Vagina (tissue), 2 donors: Measurements from ENCODE around the gene RUBCN. TPM values are rescaled to one million over a fixed set of nuclear protein-coding genes. Genes with fewer than 3 reads are reported as not detected.
"Not testable (repeated sequence)": the region's sequence is repeated elsewhere in the genome, so short reads cannot be mapped to it uniquely, and the experiment has no call there.

Experiments
- DNase-seq, 2 donors: peaks; one replicate each; pipeline ENCODE4 v3.0.0-alpha.2; 2017; ENCODE audit errors: extremely low spot score in 2 of 2
- H3K27ac ChIP-seq: fragments of 200-600 bp; sonication (generic); one replicate; pipeline ENCODE4 v1.5.1; 2019
- H3K27me3 ChIP-seq: fragments of 200-600 bp; sonication (generic); one replicate; pipeline ENCODE4 v1.5.1; 2019
- H3K36me3 ChIP-seq, 2 donors: fragments of 200-600 bp; sonication (generic); one replicate each; pipeline ENCODE4 v1.5.1; 2017 to 2019
- H3K4me1 ChIP-seq: fragments of 200-600 bp; sonication (generic); one replicate; pipeline ENCODE4 v1.5.1; 2019
- H3K4me3 ChIP-seq, 2 donors: fragments of 200-600 bp; sonication (generic); 1 replicate in 1 of 2; 2 replicates in 1 of 2; pipeline ENCODE4 v1.5.1; 2016 to 2019
- H3K9me3 ChIP-seq: fragments of 200-600 bp; sonication (generic); one replicate; pipeline ENCODE4 v1.5.1; 2019
- POLR2A ChIP-seq, 2 donors: fragments of 450-650 bp; IDR thresholded peaks; one replicate each; pipeline ENCODE4 v1.6.1; 2017; ENCODE audit warnings: antibody characterized with exemption in 2 of 2, mild to moderate bottlenecking in 2 of 2, moderate library complexity in 2 of 2
- POLR2AphosphoS5 ChIP-seq, 2 donors: sonication (generic); formaldehyde crosslinking; IDR thresholded peaks; one replicate each; pipeline ENCODE4 v1.9.0; 2017; ENCODE audit warnings: antibody characterized with exemption in 2 of 2, mild to moderate bottlenecking in 2 of 2, low read depth in 1 of 2; ENCODE audit not compliant: insufficient read depth in 1 of 2
- intact Hi-C: fragments of 100-400 bp; cut with DNase I; formaldehyde crosslinking; loops from one replicate; pipeline ENCODE4 v1.15.1; 2023
- total RNA-seq: library from RNA; depleted of rRNA; stranded (reverse); fragments of >200 nt; gene quantifications from one replicate; pipeline ENCODE4 v1.2.3, GENCODE V29; 2016

RUBCN gene
- total RNA-seq, 1 donor from 2014 or later = 48.6 TPM

GRCh38 chr3:197647191-197647590, 89.5 kb downstream of the RUBCN start:
- H3K27me3 ChIP-seq, H3K4me3 ChIP-seq, H3K4me1 ChIP-seq, H3K36me3 ChIP-seq, DNase-seq, H3K27ac ChIP-seq, H3K9me3 ChIP-seq, intact Hi-C loops: not testable (repeated sequence)

GRCh38 chr3:197646294-197646693, 90.4 kb downstream of the RUBCN start:
- intact Hi-C loops, H3K9me3 ChIP-seq, H3K36me3 ChIP-seq, H3K4me3 ChIP-seq, DNase-seq, H3K27ac ChIP-seq, H3K4me1 ChIP-seq, H3K27me3 ChIP-seq: not testable (repeated sequence)

- H3K4me1 ChIP-seq, H3K9me3 ChIP-seq, intact Hi-C loops, H3K27ac ChIP-seq, H3K4me3 ChIP-seq, H3K27me3 ChIP-seq, DNase-seq, H3K36me3 ChIP-seq: not testable (repeated sequence)
Measured at GRCh38 chr3:197637556-197637955, 99.1 kb downstream of the RUBCN start.

- H3K4me1 ChIP-seq, H3K27ac ChIP-seq, H3K4me3 ChIP-seq, intact Hi-C loops, DNase-seq, H3K27me3 ChIP-seq, H3K36me3 ChIP-seq, H3K9me3 ChIP-seq: not testable (repeated sequence)
Measured at GRCh38 chr3:197631989-197632388, 104.7 kb downstream of the RUBCN start.

GRCh38 chr3:197630766-197631165, 105.9 kb downstream of the RUBCN start:
- H3K4me3 ChIP-seq, H3K36me3 ChIP-seq, H3K27me3 ChIP-seq, H3K4me1 ChIP-seq, H3K27ac ChIP-seq, DNase-seq, intact Hi-C loops, H3K9me3 ChIP-seq: not testable (repeated sequence)

- DNase-seq, H3K4me1 ChIP-seq, H3K27ac ChIP-seq, H3K4me3 ChIP-seq, H3K9me3 ChIP-seq, H3K36me3 ChIP-seq, intact Hi-C loops, H3K27me3 ChIP-seq: not testable (repeated sequence)
Measured at GRCh38 chr3:197629286-197629685, 107.4 kb downstream of the RUBCN start.

- peak in 1 of 2 donors; percentile 18 for DNase-seq
- H3K9me3 ChIP-seq, intact Hi-C loops, H3K27me3 ChIP-seq, H3K4me1 ChIP-seq, H3K36me3 ChIP-seq: not testable (repeated sequence)
- Histone ChIP-seq H3K27ac (peak overlapping the region; percentile 89), H3K4me3 (peak overlapping the region; percentile 59 to 83)
- TF ChIP-seq POLR2AphosphoS5 (IDR thresholded peaks at IDR 0.05; ENCODE audit: insufficient read depth in 1 of 2, low read depth in 1 of 2) (peak in 1 of 2 donors; percentile 57), POLR2A (IDR thresholded peaks at IDR 0.05) (peak in 1 of 2 donors; percentile 50)
Measured at GRCh38 chr3:197627772-197628523, 108.8 kb downstream of the RUBCN start.

GRCh38 chr3:197627158-197627771, 109.4 kb downstream of the RUBCN start:
- intact Hi-C loops, DNase-seq, H3K27me3 ChIP-seq, H3K4me1 ChIP-seq, H3K9me3 ChIP-seq, H3K36me3 ChIP-seq: not testable (repeated sequence)
- Histone ChIP-seq H3K4me3 (peak overlapping the region; percentile 59 to 83), H3K27ac (peak overlapping the region; percentile 89)

- intact Hi-C loops, H3K36me3 ChIP-seq, H3K4me1 ChIP-seq, H3K9me3 ChIP-seq, DNase-seq, H3K27me3 ChIP-seq: not testable (repeated sequence)
- H3K27ac ChIP-seq = peak overlapping the region; percentile 89
- peak overlapping the region; percentile 28 to 83 for H3K4me3 ChIP-seq
Measured at GRCh38 chr3:197626404-197627157, 110.1 kb downstream of the RUBCN start.

GRCh38 chr3:197621478-197621877, 115.2 kb downstream of the RUBCN start:
- H3K36me3 ChIP-seq = peaks cover 0 to 39% of the 10 kb centered on the region in 2 donors

More at GRCh38 chr3:197621478-197621877, 115.2 kb downstream of the RUBCN start:
- H3K9me3 ChIP-seq, H3K27ac ChIP-seq, H3K4me1 ChIP-seq, H3K4me3 ChIP-seq, H3K27me3 ChIP-seq, intact Hi-C loops: not testable (repeated sequence)
- DNase-seq = peak in 1 of 2 donors; percentile 40
